Muscle layer of duodenum (tissue), 2 donors: ENCODE measurements around the gene MBTD1.
"Not testable (repeated sequence)": the region's sequence is repeated elsewhere in the genome, so short reads cannot be mapped to it uniquely, and the experiment has no call there.

ENCODE experiments used
- H3K27ac ChIP-seq: one replicate; pipeline ENCODE4 v1.7.0; 2013; ENCODE audit warnings: mild to moderate bottlenecking, low read length
- H3K27me3 ChIP-seq: one replicate; pipeline ENCODE4 v1.7.0; 2013; ENCODE audit warnings: low read depth, mild to moderate bottlenecking, control low read depth, low read length
- H3K36me3 ChIP-seq, 2 donors: one replicate each; pipeline ENCODE4 v1.7.0; 2013; ENCODE audit warnings: low read length in 2 of 2, control low read depth in 1 of 2, mild to moderate bottlenecking in 1 of 2; ENCODE audit not compliant: insufficient read depth in 2 of 2, control insufficient read depth in 1 of 2
- H3K4me1 ChIP-seq, 2 donors: one replicate each; pipeline ENCODE4 v1.7.0; 2013; ENCODE audit warnings: low read length in 2 of 2, mild to moderate bottlenecking in 2 of 2, control low read depth in 1 of 2, moderate library complexity in 1 of 2; ENCODE audit not compliant: insufficient read depth in 2 of 2, control insufficient read depth in 1 of 2
- H3K4me3 ChIP-seq, 2 donors: one replicate each; pipeline ENCODE4 v1.7.0; 2013; ENCODE audit warnings: low read length in 2 of 2, low read depth in 1 of 2, mild to moderate bottlenecking in 1 of 2
- H3K9me3 ChIP-seq, 2 donors: one replicate each; pipeline ENCODE4 v1.7.0; 2013; ENCODE audit warnings: low read length in 2 of 2, control low read depth in 1 of 2, mild to moderate bottlenecking in 1 of 2; ENCODE audit not compliant: control insufficient read depth in 1 of 2
- donor health status: healthy.

MBTD1 gene

DNA sequence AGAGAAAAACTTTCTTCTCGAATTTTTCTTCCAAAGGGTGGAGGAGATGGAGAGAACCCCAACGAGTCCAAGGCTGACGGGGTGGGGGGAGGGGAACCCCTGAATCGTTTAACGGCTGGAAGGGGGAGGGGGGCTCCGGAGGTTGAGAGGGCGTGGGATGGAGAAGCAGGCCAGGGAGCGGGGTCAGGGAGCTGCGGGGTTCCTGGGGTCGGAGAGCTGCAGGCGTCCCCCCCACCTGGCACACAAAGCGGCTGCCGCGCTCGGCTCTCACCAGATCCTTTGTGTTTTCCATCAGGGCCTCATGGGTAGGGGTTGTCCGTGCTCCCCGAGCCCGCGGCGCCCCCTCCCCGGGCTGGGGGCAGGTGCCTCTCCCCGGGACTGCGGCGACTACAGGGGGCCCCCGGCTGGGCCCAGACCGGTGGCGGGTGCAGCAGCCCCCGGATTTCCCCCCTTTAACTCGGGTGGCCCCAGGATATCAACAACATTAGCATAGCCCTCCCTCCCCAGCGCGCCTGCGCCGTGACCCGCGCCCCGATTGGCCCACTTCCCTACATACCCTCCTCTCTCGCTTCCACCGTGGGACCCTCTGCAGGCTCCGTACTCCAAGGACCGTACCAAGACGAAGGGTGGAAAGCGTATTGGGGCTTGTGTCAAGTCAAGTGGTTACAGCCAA lies at the start of gene MBTD1:
TSS of gene MBTD1 (minus strand) at position 486 of the 673 bp plus-strand sequence. CDS start 34,888 bp downstream, outside the sequence.
- H3K9me3 ChIP-seq = no peaks in the 10 kb centered on the region
- peak within 1 kb of the TSS; percentile 99 for H3K27ac ChIP-seq
- H3K27me3 ChIP-seq = no peaks in the 10 kb centered on the region
- H3K4me3 ChIP-seq = peak within 1 kb of the TSS; percentile 94 to 99
- peaks cover 4 to 8% of the 10 kb centered on the region in 2 donors for H3K36me3 ChIP-seq
- peaks cover 12 to 41% of the 10 kb centered on the region in 2 donors for H3K4me1 ChIP-seq

DNA sequence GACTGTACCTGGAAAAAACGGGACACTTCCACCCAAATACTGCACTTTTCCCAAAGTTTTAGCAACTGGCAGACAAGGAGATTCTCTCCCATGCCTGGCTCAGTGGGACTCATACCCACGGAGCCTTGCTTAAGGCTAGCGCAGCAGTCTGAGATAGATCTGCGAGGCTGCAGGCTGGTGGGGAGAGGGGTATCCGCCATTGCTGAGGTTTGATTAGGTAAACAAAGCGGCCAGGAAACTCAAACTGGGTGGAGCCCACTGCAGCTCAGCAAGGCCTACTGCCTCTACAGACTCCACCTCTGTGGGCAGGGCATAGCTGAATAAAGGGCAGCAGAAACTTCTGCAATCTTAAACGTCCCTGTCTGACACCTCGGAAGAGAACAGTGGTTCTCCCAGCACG lies 45.3 kb upstream of the MBTD1 start:
- Histone ChIP-seq H3K27ac (no peak overlapping the region), H3K4me3 (no peak overlapping the region), H3K9me3 (no peaks in the 10 kb centered on the region), H3K27me3 (no peaks in the 10 kb centered on the region), H3K4me1 (no peaks in the 10 kb centered on the region), H3K36me3 (no peaks in the 10 kb centered on the region)

DNA sequence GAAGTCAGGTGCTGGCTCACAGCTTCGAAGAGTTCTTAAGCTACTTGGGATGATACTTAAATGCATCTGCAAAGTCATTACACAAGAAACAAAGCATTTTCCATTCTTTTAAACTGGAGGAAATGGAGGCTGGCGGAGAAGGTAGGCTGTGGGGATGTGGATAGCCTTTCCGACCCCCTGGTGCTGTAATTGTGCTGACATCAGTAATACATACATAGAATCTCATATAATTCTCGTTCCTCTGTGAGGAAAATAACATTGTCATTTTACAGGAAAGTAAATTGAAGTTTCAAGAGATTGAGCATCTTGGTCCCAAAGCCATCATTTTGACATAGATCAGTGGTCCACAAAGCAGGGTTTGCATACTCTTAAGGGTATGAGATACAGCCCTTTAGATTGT lies 40.0 kb upstream of the MBTD1 start:
- Histone ChIP-seq H3K27me3 (no peaks in the 10 kb centered on the region), H3K36me3 (peaks cover 3 to 11% of the 10 kb centered on the region in 2 donors)

DNA sequence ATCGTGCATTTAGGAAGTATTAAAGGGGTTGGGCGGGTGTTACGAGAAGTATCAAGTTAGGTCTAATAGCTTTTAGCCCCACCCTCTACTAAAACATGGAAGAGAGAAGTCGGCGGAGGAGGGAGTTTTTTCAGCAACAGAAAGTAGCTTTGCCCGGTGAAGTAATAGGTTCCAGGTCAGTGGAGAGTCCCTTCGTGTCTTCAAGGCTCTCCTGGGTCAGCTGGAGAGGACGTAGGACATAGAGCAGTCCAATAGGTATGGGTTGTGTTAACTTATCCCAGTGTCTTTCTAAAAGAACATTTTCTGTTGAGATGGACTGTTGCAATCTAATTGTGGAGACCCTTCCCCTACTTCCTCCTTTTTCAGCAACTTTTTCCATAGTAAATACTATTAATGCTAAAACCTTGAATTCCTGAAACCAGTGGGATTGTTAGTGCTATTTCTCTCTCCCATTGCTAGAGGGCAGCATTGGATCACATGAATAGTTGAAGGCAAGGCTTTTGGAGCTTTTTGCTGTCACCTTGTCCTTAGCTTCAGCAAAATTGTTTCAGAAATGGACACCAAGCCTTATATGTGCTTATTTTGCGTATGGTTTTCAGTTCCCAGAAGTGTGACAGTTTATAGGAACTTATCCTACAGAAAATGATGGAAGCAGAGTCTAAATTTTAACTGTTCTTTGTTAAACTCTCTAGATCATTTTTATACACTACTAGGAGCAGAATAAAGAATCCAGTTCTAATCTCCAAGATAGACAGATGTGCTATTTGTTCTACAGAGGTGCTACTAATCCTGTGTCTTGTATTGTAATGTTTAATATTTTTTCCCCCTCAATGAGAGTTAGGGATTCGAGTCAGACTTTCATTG lies 38.9 kb upstream of the MBTD1 start:
- Histone ChIP-seq H3K4me1 (no peaks in the 10 kb centered on the region), H3K27ac (no peak overlapping the region), H3K4me3 (no peak overlapping the region), H3K9me3 (no peaks in the 10 kb centered on the region), H3K36me3 (peaks cover 9 to 11% of the 10 kb centered on the region in 2 donors), H3K27me3 (no peaks in the 10 kb centered on the region)

More for the DNA sequence above, 40.0 kb upstream of the MBTD1 start:
- Histone ChIP-seq H3K9me3 (no peaks in the 10 kb centered on the region), H3K4me1 (no peaks in the 10 kb centered on the region), H3K27ac (no peak overlapping the region), H3K4me3 (no peak overlapping the region)

DNA sequence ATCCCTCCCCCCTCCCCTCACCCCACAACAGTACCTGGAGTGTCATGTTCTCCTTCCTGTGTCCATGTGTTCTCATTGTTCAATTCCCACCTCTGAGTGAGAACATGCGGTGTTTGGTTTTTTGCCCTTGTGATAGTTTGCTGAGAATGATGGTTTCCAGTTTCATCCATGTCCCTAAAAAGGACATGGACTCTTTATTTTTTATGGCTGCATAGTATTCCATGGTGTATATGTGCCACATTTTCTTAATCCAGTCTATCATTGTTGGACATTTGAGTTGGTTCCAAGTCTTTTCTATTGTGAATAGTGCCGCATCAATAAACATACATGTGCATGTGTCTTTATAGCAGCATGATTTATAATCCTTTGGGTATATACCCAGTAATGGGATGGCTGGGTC lies 34.5 kb upstream of the MBTD1 start:
- H3K27me3 ChIP-seq, H3K9me3 ChIP-seq, H3K4me1 ChIP-seq, H3K27ac ChIP-seq, H3K4me3 ChIP-seq: not testable (repeated sequence)
- peaks cover 24 to 25% of the 10 kb centered on the region in 2 donors for H3K36me3 ChIP-seq

DNA sequence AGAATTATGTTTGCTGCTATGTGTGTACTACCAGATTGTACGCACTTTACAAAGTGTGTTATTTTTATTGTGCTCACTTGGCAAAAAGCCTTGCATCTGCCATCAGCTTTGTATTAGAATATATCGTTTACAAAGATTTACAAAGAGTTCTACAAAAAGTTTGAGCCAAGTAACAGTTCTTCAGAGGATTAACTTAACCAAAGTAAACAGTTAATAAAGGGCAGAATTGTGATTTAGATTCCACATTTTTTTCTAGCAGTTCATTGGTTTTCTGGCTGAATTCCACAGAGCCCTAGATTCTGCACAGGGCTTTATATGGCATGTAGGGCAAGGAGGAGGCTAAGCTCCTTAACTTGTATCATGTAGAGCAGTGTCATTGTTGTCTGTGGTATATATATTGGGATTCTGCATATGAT lies 29.9 kb upstream of the MBTD1 start:
- no peaks in the 10 kb centered on the region for H3K4me1 ChIP-seq
- H3K36me3 ChIP-seq = peaks cover 46 to 65% of the 10 kb centered on the region in 2 donors
- H3K9me3 ChIP-seq = no peaks in the 10 kb centered on the region
- no peak overlapping the region for H3K4me3 ChIP-seq
- H3K27ac ChIP-seq = no peak overlapping the region
- no peaks in the 10 kb centered on the region for H3K27me3 ChIP-seq

DNA sequence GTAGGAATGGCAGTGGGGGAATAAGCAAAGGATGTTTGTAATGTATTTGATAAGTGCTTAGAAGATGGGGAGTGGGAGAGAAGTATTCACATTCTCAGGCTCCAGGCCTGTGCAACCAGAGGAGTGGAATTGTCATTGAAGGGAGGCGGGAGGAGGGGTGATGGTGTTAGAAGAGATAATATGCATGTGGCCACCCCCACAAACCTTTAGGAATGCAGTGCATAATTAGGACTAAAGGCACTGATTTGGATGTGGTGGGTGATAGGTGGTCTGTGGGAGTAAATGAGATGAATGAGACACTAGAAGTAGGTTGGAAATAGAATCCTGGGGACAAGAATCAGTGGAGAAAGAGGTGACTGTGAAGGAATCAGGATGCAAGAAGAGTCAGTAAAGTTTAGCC lies 27.6 kb upstream of the MBTD1 start:
- Histone ChIP-seq H3K4me3 (no peak overlapping the region), H3K4me1 (no peaks in the 10 kb centered on the region), H3K27ac (no peak overlapping the region), H3K9me3 (no peaks in the 10 kb centered on the region), H3K36me3 (peaks cover 46 to 60% of the 10 kb centered on the region in 2 donors), H3K27me3 (no peaks in the 10 kb centered on the region)

DNA sequence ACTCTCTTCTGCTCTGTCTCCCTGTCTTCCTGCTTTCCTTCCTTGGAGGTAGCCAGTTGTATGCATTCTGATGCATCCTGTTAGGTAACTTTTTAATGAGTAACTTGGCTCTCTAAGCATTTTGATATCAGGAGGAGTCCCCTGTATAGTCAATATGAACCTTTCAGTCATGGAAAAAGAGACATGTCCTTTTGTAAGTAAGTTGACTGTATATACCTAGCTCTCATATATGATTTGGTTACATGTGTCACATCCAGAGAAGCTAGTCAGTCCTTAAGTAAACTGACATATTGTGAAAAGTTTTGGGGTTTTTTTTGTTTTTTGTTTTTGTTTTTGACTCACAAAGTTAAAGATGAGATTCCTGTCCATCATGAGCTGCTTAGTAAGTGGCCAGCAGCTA lies 19.3 kb upstream of the MBTD1 start:
- H3K4me3 ChIP-seq = no peak overlapping the region
- no peaks in the 10 kb centered on the region for H3K27me3 ChIP-seq
- H3K9me3 ChIP-seq = no peaks in the 10 kb centered on the region
- peaks cover 45 to 54% of the 10 kb centered on the region in 2 donors for H3K36me3 ChIP-seq
- no peaks in the 10 kb centered on the region for H3K4me1 ChIP-seq
- no peak overlapping the region for H3K27ac ChIP-seq

DNA sequence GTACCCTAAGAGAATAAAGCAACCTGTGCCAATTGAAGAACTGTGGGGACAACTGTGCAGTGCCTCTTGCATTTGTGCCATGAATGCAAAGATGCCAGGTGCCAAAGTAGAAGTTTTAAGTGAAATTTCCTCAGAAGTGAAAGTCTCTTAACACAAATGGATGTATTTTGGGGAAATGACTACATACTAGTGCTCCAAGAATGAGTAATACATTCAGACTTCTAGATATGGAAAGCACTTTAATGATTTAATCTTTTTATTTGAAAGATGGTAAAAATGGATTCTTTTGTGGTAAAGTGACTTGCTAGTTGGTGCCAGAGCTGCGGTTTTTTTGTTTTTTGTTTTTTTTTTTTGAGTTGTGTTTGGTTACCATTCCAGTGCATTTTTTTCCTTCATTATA lies 15.5 kb upstream of the MBTD1 start:
- H3K4me3 ChIP-seq = no peak overlapping the region
- H3K36me3 ChIP-seq = peaks cover 43% of the 10 kb centered on the region in 2 donors
- H3K27ac ChIP-seq = no peak overlapping the region
- H3K4me1 ChIP-seq = peaks cover 0 to 3% of the 10 kb centered on the region in 2 donors
- H3K27me3 ChIP-seq = no peaks in the 10 kb centered on the region
- H3K9me3 ChIP-seq = no peaks in the 10 kb centered on the region

DNA sequence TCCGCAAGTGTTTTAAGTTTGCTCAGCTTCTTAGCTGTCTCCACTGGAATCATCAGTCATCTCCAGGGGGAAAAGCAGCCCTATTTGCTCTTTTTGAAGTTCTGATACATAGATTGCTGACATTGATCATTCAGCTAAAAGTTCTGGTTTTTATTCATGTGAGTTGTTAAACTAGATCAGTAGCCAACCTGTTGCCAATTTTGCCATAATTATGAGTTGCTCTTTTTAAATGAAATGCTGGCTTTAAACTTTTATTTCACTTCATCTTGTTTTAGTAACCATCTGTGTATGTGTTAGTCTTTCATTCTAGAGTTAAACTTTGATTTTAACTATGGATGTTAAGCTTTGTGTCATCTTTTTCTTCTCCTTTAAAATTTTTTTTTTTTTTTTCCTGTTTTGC lies 13.0 kb upstream of the MBTD1 start:
- peaks cover 0 to 4% of the 10 kb centered on the region in 2 donors for H3K4me1 ChIP-seq
- H3K4me3 ChIP-seq = no peak overlapping the region
- H3K9me3 ChIP-seq = no peaks in the 10 kb centered on the region
- H3K36me3 ChIP-seq = peaks cover 41 to 42% of the 10 kb centered on the region in 2 donors
- H3K27me3 ChIP-seq = no peaks in the 10 kb centered on the region
- no peak overlapping the region for H3K27ac ChIP-seq

DNA sequence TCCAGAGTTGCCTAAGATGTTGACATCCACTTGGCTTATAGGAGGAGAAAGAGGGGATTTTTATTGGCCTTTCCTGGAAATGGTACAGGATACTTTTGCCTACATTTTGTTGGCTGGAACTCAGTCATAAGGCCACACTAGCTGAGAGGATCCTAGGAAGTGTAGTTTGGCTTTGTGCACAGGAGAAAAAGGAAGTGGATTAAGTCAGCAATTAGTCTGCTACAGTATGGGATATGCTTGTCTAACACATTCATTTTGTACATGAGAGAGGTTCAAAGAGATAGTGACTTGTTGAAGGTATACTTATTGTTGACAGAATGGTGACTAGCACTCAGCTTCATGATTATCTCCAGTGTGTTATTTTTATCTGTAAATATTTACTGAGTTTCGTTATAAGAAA lies 10.8 kb upstream of the MBTD1 start:
- Histone ChIP-seq H3K27me3 (no peaks in the 10 kb centered on the region), H3K4me3 (no peak overlapping the region), H3K4me1 (peaks cover 0 to 4% of the 10 kb centered on the region in 2 donors), H3K27ac (no peak overlapping the region), H3K36me3 (peaks cover 30 to 38% of the 10 kb centered on the region in 2 donors), H3K9me3 (no peaks in the 10 kb centered on the region)
